PC-9 (cell line): Measurements from ENCODE around the gene UBN1. TPM values are rescaled to one million over a fixed set of nuclear protein-coding genes. Genes with fewer than 3 reads are reported as not detected.

Experiments
- BruUV-seq: library from RNA; stranded (reverse); fragments of 400-500 nt; replicated peaks from 2 replicates; lab custom pipeline; 2021; lab: Mats Ljungman, UMichigan
- CTCF ChIA-PET: fragments of 300-600 bp; sonication (Branson Sonifier 250); formaldehyde crosslinking; loops from one replicate; lab custom pipeline; 2022; ENCODE audit warnings: antibody characterized with exemption; lab: Charles Lee
- POLR2A ChIA-PET: fragments of 300-600 bp; sonication (Branson Sonifier 250); formaldehyde crosslinking; loops from one replicate; lab custom pipeline; 2022; ENCODE audit warnings: antibody characterized with exemption; ENCODE audit not compliant: unreplicated experiment; lab: Charles Lee
- DNase-seq, 2 experiments: peaks; one replicate each; pipeline versions ENCODE4 v3.0.0 to v3.0.0-alpha.2; 2015 to 2022; ENCODE audit warnings: mixed read lengths in 1 of 2
- H2AFZ ChIP-seq: fragments of 200-600 bp; sonication (generic); 2 replicates; pipeline ENCODE4 v1.8.1; 2017; ENCODE audit warnings: antibody characterized with exemption
- H3F3A ChIP-seq: fragments of 200-600 bp; sonication (generic); 2 replicates; pipeline ENCODE4 v1.8.1; 2017; ENCODE audit warnings: antibody characterized with exemption, mild to moderate bottlenecking, low read depth; ENCODE audit not compliant: insufficient read depth
- H3K27ac ChIP-seq: fragments of 200-600 bp; sonication (generic); 2 replicates; pipeline ENCODE4 v1.6.1; 2016; ENCODE audit warnings: mixed run types
- H3K27me3 ChIP-seq: fragments of 200-600 bp; sonication (generic); 2 replicates; pipeline ENCODE4 v1.6.1; 2016; ENCODE audit warnings: low read depth, mixed run types; ENCODE audit not compliant: insufficient read depth
- H3K36me3 ChIP-seq: fragments of 200-600 bp; sonication (generic); 2 replicates; pipeline ENCODE4 v1.6.1; 2016; ENCODE audit warnings: low read depth, mixed run types
- H3K4me1 ChIP-seq: fragments of 200-600 bp; sonication (generic); replicated peaks from 2 replicates; pipeline ENCODE4 v1.6.1; 2016; ENCODE audit warnings: mixed run types; ENCODE audit not compliant: insufficient read depth
- H3K4me2 ChIP-seq: fragments of 200-600 bp; sonication (generic); 2 replicates; pipeline ENCODE4 v1.6.1; 2017; ENCODE audit warnings: mixed run types
- H3K4me3 ChIP-seq: fragments of 200-600 bp; sonication (generic); 2 replicates; pipeline ENCODE4 v1.6.1; 2016; ENCODE audit warnings: mixed run types
- H3K79me2 ChIP-seq: fragments of 200-600 bp; sonication (generic); 2 replicates; pipeline ENCODE4 v1.6.1; 2017; ENCODE audit warnings: low read depth, mixed run types
- H3K9me2 ChIP-seq: fragments of 200-600 bp; sonication (generic); 2 replicates; pipeline ENCODE4 v1.8.1; 2017; ENCODE audit warnings: mild to moderate bottlenecking; ENCODE audit not compliant: insufficient read depth
- H3K9me3 ChIP-seq: fragments of 200-600 bp; sonication (generic); 2 replicates; pipeline ENCODE4 v1.8.1; 2016; ENCODE audit warnings: low read depth; ENCODE audit not compliant: insufficient read depth
- H4K20me1 ChIP-seq: fragments of 200-600 bp; sonication (generic); 2 replicates; pipeline ENCODE4 v1.8.1; 2017; ENCODE audit not compliant: insufficient read depth
- EZH2 ChIP-seq: fragments of 200-600 bp; sonication (generic); IDR thresholded peaks from 2 replicates; pipeline ENCODE4 v1.8.0; 2017; ENCODE audit warnings: antibody characterized with exemption, low read depth
- intact Hi-C: fragments of 100-400 bp; cut with micrococcal nuclease; formaldehyde crosslinking; loops from one replicate; pipeline ENCODE4 v1.10.0; 2022; ENCODE audit not compliant: unreplicated experiment
- total RNA-seq: library from RNA; stranded (reverse); gene quantifications from 2 replicates; pipeline ENCODE4 v1.2.3, GENCODE V29; 2021
- TF ChIP-seq, protein P1 (sequence below): fragments of 200-600 bp; sonication (generic); conservative IDR thresholded peaks from 2 replicates; pipeline ENCODE4 v1.6.1; 2017; ENCODE audit warnings: mixed run types, antibody characterized with exemption, mild to moderate bottlenecking, moderate library complexity

Gene UBN1
- total RNA-seq, 1 experiment from 2014 or later = 44.1 TPM

DNA sequence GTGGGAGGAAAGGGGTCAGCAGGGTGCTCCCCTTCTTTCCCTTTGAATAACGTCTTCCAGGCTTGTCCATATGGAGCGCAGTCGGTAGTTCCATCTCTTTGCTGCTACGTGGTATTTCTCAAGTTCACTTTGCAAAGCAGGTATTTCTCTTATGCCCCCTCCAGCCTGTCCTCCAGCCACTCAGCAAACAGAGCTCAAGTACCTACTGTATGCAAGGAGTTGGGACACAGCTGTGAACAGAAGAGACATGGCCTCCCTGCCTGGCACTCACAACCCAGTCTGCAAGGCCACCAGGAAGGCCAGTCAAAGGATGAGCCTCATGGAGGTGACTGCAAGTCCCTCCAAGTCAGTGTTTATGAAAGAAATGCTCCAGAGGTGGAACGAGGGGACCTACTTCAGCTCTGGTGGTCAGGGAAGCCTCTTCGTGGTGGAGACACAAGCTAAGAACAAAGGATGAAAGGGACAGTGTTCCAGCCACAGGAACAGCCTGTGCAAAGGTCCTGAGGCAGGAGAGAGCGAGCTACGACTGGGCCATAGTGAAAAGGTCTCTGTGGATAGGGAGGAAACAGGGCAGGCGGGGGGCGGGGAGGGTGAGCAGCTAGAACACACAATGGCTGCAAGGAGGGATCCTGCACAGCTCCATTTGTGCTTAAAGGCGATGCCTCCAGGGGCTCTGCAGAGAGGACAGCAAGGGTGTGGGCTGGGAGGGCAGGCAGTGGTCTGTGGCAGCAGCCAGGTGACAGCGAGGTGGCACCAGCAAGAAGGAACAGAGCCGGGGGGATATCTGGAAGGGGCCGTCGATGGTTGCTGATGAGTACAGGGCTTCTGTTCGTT is 57.0 kb downstream of the UBN1 start:
- H3K79me2 ChIP-seq = no peaks in the 10 kb centered on the region
- no peak for TF ChIP-seq EZH2
- TF ChIP-seq, protein P1, sequence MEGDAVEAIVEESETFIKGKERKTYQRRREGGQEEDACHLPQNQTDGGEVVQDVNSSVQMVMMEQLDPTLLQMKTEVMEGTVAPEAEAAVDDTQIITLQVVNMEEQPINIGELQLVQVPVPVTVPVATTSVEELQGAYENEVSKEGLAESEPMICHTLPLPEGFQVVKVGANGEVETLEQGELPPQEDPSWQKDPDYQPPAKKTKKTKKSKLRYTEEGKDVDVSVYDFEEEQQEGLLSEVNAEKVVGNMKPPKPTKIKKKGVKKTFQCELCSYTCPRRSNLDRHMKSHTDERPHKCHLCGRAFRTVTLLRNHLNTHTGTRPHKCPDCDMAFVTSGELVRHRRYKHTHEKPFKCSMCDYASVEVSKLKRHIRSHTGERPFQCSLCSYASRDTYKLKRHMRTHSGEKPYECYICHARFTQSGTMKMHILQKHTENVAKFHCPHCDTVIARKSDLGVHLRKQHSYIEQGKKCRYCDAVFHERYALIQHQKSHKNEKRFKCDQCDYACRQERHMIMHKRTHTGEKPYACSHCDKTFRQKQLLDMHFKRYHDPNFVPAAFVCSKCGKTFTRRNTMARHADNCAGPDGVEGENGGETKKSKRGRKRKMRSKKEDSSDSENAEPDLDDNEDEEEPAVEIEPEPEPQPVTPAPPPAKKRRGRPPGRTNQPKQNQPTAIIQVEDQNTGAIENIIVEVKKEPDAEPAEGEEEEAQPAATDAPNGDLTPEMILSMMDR = no peak
- no peak overlapping the region for H3K27ac ChIP-seq
- no peaks in the 10 kb centered on the region for H3K9me3 ChIP-seq
- peaks cover 17% of the 10 kb centered on the region; the same call in 1 of the 2 replicates for H4K20me1 ChIP-seq
- intact Hi-C loops = no loop called here
- no peak overlapping the region for H2AFZ ChIP-seq
- CTCF ChIA-PET = interaction anchor here (0.6 kb wide), 2 partner anchors 50 to 157 kb away, joined by 3 to 12 read pairs; no protein-coding TSS in a partner anchor
- H3K4me3 ChIP-seq = no peak overlapping the region
- POLR2A ChIA-PET = interaction anchor here (0.5 kb wide), 1 partner anchor 54 kb away, joined by 3 read pairs; the partner anchor contains the start of gene SEC14L5
- H3K9me2 ChIP-seq = no peaks in the 10 kb centered on the region
- H3K36me3 ChIP-seq = peaks cover 13% of the 10 kb centered on the region
- no peak for DNase-seq
- no peak overlapping the region for H3K4me2 ChIP-seq
- peaks cover 30% of the 10 kb centered on the region; the same call in 1 of the 2 replicates for H3F3A ChIP-seq
- no peaks in the 10 kb centered on the region for H3K27me3 ChIP-seq
- BruUV-seq = no TSS peak
- H3K4me1 ChIP-seq = no peaks in the 10 kb centered on the region

DNA sequence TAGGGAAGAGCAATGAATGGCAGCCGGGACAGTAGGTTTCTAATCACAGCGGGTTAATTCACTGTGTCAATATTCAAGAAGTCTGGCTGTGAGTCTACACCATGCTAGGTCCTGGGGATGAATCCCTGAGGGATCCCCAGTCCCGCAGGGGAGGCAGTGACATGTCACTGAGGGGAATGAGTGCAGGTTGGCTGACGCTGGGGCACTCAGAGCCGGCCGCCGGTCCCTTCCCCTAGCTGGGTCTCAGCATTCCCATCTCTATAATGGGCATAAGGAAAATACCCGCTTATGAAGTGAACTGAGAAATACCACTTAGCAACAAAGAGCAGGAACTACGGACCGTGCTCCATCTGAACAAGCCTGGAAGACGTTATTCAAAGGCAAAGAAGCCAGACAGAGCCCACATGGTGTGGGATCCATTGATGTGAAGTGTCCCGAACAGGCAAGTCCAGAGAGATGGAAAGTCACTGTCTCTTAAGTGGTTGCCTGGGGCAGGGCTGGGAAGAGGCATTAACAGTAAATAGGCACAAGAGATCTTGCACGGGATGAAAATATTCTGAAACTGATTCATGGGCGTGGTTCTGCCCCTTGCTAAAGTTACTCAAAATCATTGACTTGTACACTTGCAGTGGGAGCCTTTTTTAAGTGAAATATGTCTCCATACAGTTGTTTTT is 57.8 kb downstream of the UBN1 start:
- POLR2A ChIA-PET = no interaction called here
- Histone ChIP-seq H3K4me2 (no peak overlapping the region), H3K9me2 (no peaks in the 10 kb centered on the region), H3K4me3 (no peak overlapping the region), H2AFZ (no peak overlapping the region), H3K4me1 (no peaks in the 10 kb centered on the region), H3K27me3 (no peaks in the 10 kb centered on the region), H3K36me3 (peaks cover 19% of the 10 kb centered on the region), H3K9me3 (no peaks in the 10 kb centered on the region), H3K79me2 (0 out of 2 replicates have a peak, but pooled peaks cover under 1% of the 10 kb centered on the region), H3F3A (peaks cover 30% of the 10 kb centered on the region; the same call in 1 of the 2 replicates), H4K20me1 (peaks cover 17% of the 10 kb centered on the region; the same call in 1 of the 2 replicates), H3K27ac (no peak overlapping the region)
- intact Hi-C loops = no loop called here
- TF ChIP-seq, protein P1 = no peak
- TF ChIP-seq EZH2 = no peak
- DNase-seq = no peak
- no TSS peak for BruUV-seq
- CTCF ChIA-PET = interaction anchor here (0.6 kb wide), 1 partner anchor 157 kb away, joined by 12 read pairs; no protein-coding TSS in a partner anchor

DNA sequence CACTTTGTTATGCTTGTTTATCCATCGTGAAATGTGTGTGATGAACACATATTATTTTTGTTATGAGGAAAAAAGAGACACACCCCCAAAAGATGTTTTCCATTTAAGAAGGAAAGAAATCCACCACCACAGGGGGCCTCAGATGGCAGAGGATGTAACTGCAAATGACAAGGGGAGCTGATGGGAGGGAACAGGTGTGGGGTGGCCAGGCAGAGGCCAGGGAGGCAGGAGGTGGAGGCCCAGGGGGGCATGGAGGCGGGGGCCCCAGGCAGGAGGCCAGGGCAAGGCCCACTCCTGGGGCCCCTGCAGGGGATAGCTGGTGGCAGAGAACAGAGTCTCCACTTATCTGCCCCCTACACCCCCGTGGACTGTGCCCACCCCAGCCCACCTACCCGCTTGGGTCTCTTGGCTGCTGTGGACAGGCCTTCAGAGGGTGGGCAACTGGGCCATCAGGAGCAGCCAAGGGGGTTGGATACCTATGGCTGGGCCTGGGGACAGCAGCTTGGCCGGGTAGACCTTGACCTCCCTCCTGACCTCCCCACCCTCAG is 61.6 kb downstream of the UBN1 start:
- ChIA-PET POLR2A (no interaction called here), CTCF (no interaction called here)
- TSS peak; percentile 9 for BruUV-seq
- H3K27ac ChIP-seq = no peak overlapping the region
- H3F3A ChIP-seq = peaks cover 43% of the 10 kb centered on the region; the same call in 1 of the 2 replicates
- H3K9me2 ChIP-seq = no peaks in the 10 kb centered on the region
- H3K4me3 ChIP-seq = no peak overlapping the region
- H3K9me3 ChIP-seq = no peaks in the 10 kb centered on the region
- no peak for DNase-seq
- peaks cover 17% of the 10 kb centered on the region; the same call in 1 of the 2 replicates for H4K20me1 ChIP-seq
- TF ChIP-seq, protein P1 = no peak
- TF ChIP-seq EZH2 = no peak
- peaks cover 17% of the 10 kb centered on the region for H3K4me1 ChIP-seq
- H3K79me2 ChIP-seq = peaks cover 16% of the 10 kb centered on the region; the same call in 1 of the 2 replicates
- H3K36me3 ChIP-seq = peaks cover 12% of the 10 kb centered on the region; the same call in 1 of the 2 replicates
- intact Hi-C loops = no loop called here
- no peak overlapping the region for H2AFZ ChIP-seq
- H3K27me3 ChIP-seq = no peaks in the 10 kb centered on the region
- H3K4me2 ChIP-seq = no peak overlapping the region
